GM06990 (cell line): ENCODE results near the gene CHM.

ENCODE experiments used
- DNase-seq: peaks from one replicate; pipeline ENCODE4 v3.0.0-alpha.2; 2011; ENCODE audit not compliant: insufficient read length; ENCODE audit errors: extremely low read depth
- H3K27me3 ChIP-seq: replicated peaks from 2 replicates; pipeline ENCODE4 v1.6.0; 2011; ENCODE audit warnings: low read length; ENCODE audit not compliant: control insufficient read depth, insufficient read depth
- H3K36me3 ChIP-seq: 2 replicates; pipeline ENCODE4 v1.5.1; 2011; ENCODE audit warnings: low read length; ENCODE audit not compliant: control insufficient read depth, insufficient read depth
- H3K4me3 ChIP-seq: replicated peaks from 2 replicates; pipeline ENCODE4 v1.5.1; 2011; ENCODE audit warnings: low read depth, mild to moderate bottlenecking, control low read depth, low read length
- TF ChIP-seq, protein P1 (sequence below): IDR thresholded peaks from 2 replicates; pipeline ENCODE4 v1.5.1; 2011; ENCODE audit warnings: low read length, control low read depth, mild to moderate bottlenecking, inconsistent platforms; ENCODE audit not compliant: insufficient read depth, poor library complexity, severe bottlenecking

CHM gene

DNA sequence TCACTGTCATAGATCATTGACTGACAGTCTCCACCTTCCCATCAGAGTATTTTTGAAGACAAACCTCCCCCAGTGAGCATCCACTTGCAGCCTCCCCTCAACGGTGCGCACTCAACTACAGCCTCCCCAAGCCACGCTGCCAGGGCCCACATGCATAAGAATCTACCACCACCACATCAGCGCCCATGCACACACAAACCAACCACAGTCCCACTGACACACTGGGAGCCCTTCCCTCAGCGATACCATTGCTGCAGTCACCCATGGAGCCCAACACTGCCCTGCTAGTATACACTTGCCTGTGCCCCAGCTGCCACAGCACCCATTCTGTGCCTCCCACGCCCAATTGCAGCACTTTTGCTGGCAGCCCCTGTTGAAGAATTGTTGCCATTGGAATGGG lies 132.9 kb downstream of the CHM start:
- no peaks in the 10 kb centered on the region for H3K27me3 ChIP-seq
- no peaks in the 10 kb centered on the region for H3K36me3 ChIP-seq
- DNase-seq, result no peak
- TF ChIP-seq, protein P1, sequence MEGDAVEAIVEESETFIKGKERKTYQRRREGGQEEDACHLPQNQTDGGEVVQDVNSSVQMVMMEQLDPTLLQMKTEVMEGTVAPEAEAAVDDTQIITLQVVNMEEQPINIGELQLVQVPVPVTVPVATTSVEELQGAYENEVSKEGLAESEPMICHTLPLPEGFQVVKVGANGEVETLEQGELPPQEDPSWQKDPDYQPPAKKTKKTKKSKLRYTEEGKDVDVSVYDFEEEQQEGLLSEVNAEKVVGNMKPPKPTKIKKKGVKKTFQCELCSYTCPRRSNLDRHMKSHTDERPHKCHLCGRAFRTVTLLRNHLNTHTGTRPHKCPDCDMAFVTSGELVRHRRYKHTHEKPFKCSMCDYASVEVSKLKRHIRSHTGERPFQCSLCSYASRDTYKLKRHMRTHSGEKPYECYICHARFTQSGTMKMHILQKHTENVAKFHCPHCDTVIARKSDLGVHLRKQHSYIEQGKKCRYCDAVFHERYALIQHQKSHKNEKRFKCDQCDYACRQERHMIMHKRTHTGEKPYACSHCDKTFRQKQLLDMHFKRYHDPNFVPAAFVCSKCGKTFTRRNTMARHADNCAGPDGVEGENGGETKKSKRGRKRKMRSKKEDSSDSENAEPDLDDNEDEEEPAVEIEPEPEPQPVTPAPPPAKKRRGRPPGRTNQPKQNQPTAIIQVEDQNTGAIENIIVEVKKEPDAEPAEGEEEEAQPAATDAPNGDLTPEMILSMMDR, result no peak
- no peak overlapping the region for H3K4me3 ChIP-seq

DNA sequence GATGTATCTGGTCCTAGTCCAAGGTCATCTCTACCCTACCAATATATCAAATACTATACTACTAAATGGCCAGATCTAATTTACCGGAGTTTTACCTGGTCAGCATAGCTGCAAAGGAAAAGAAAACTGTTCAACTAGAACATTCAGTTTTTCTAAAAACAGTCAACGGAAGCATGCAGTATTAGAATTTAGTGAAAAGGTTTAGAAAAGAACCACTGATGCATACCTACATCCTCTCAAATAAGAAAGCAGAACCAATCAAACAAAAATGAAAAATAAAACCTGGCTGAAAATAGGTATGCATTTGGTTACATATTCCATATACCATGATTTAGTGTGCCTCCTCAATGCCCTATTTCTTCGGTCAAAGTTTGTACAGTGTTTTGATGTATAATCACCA lies 140.0 kb downstream of the CHM start:
- DNase-seq, result no peak
- TF ChIP-seq, protein P1, result no peak
- Histone ChIP-seq H3K36me3 (no peaks in the 10 kb centered on the region), H3K4me3 (no peak overlapping the region), H3K27me3 (no peaks in the 10 kb centered on the region)

DNA sequence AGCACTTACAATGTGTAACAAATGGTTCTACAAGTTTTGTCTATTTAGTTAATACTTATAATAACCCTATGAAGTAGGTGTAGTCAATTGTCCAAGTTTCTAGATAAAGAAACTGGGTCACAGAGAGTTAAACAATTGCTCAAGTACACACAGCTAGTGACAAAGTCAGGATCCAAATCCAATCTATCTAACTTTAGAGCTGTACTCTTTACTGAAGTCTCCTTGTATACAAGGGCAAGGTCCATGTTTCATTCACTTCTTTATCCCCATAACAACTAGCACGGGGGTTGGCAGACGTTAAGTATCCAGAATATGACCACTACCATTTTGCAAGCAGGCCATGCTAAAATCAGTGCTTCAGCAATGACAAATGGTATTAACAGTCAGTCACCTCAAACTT lies 141.0 kb downstream of the CHM start:
- Histone ChIP-seq H3K4me3 (no peak overlapping the region), H3K27me3 (no peaks in the 10 kb centered on the region), H3K36me3 (no peaks in the 10 kb centered on the region)
- TF ChIP-seq, protein P1, result no peak
- no peak for DNase-seq

DNA sequence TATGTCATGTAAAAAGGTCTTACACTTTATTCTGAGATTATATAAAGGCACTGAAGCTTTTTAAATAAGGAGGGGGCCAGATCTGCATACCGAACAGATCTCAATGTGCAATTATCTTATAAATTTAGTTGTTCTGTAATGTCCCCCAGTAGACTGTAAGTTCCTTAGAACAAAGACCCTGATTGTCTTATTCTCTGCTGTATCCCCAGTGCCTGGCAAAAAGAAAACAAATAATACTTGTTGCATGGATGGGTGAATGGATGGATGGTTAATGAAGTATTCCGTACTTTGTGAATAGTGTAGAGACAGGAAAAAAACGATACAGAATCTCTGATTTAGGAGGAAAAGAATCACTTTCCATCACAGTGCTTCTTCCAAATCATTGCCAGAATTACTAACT lies 141.5 kb downstream of the CHM start:
- TF ChIP-seq, protein P1, result no peak
- H3K4me3 ChIP-seq, result no peak overlapping the region
- no peaks in the 10 kb centered on the region for H3K27me3 ChIP-seq
- DNase-seq, result no peak
- H3K36me3 ChIP-seq, result no peaks in the 10 kb centered on the region

DNA sequence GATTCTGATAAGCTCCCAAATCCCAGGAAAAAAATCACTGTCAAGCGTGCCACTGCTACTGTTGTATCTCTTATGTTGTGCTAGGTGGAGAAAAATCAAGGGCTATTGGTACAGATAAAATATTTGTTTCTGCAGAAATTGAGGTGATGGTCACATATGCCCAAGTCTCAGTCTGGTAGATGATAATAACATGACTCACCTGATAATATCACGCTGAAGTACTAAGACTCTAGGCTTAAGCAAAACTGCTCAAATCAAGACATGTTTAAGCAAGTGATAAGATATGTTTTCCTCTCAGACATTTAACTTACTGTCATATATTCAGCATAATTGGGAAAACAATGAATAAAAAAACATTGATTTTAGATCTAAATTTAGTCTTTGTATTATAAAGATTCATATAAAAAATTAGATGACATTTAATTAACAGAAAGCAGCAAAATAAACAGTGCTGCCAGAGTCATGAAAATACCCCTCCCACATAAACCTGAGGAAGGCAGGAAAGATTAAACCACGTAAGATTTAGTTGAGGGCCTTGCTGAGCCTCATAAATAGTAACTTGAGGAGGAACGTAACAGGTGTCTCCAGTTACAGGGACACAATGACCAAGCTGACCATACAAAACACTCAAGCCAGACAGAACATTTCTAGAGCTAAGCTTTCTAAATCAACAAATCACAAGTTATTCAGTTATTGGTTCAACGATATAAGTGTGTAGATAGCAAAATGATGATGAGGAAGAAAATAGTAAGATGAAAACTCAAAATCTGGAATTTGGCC lies 143.5 kb downstream of the CHM start:
- DNase-seq, result no peak
- Histone ChIP-seq H3K27me3 (no peaks in the 10 kb centered on the region), H3K4me3 (no peak overlapping the region), H3K36me3 (no peaks in the 10 kb centered on the region)
- TF ChIP-seq, protein P1, result no peak
